MM.1S (cell line): ENCODE results near the gene DXO.

Experiments used
- DNase-seq: peaks from one replicate; pipeline ENCODE4 v3.0.0-alpha.2; 2015
- H2AFZ ChIP-seq: fragments of 300-600 bp; sonication (generic); 2 replicates; pipeline ENCODE4 v1.6.0; 2016; ENCODE audit warnings: antibody characterized with exemption, low read length
- H3F3A ChIP-seq: fragments of 300-600 bp; sonication (generic); 2 replicates; pipeline ENCODE4 v1.6.1; 2016; ENCODE audit warnings: mild to moderate bottlenecking, antibody characterized with exemption, low read length, moderate library complexity, mixed read lengths; ENCODE audit not compliant: insufficient read depth
- H3K27ac ChIP-seq: fragments of 300-600 bp; sonication (generic); 2 replicates; pipeline ENCODE4 v1.5.1; 2016; ENCODE audit warnings: mild to moderate bottlenecking, low read length
- H3K27me3 ChIP-seq: fragments of 300-600 bp; sonication (generic); replicated peaks from 2 replicates; pipeline ENCODE4 v1.6.0; 2016; ENCODE audit warnings: low read length; ENCODE audit not compliant: insufficient read depth
- H3K36me3 ChIP-seq: fragments of 300-600 bp; sonication (generic); replicated peaks from 2 replicates; pipeline ENCODE4 v1.6.1; 2016; ENCODE audit warnings: mild to moderate bottlenecking, low read length, mixed read lengths; ENCODE audit not compliant: insufficient read depth
- H3K4me1 ChIP-seq: fragments of 300-600 bp; sonication (generic); 2 replicates; pipeline ENCODE4 v1.6.1; 2016; ENCODE audit warnings: low read length, mixed read lengths
- H3K4me2 ChIP-seq: fragments of 300-600 bp; sonication (generic); 2 replicates; pipeline ENCODE4 v1.6.0; 2016; ENCODE audit warnings: low read depth, low read length
- H3K4me3 ChIP-seq: fragments of 300-600 bp; sonication (generic); 2 replicates; pipeline ENCODE4 v1.5.1; 2016; ENCODE audit warnings: low read length, mixed read lengths
- H3K79me2 ChIP-seq: fragments of 300-600 bp; sonication (generic); 2 replicates; pipeline ENCODE4 v1.6.1; 2016; ENCODE audit warnings: mixed run types, low read length, mixed read lengths
- H3K9ac ChIP-seq: fragments of 300-600 bp; sonication (generic); 2 replicates; pipeline ENCODE4 v1.6.1; 2016; ENCODE audit warnings: low read length, mixed read lengths
- H3K9me2 ChIP-seq: fragments of 300-600 bp; sonication (generic); replicated peaks from 2 replicates; pipeline ENCODE4 v1.6.1; 2016; ENCODE audit warnings: mild to moderate bottlenecking, low read length, mixed read lengths; ENCODE audit not compliant: insufficient read depth
- H3K9me3 ChIP-seq: fragments of 300-600 bp; sonication (generic); replicated peaks from 2 replicates; pipeline ENCODE4 v1.6.1; 2016; ENCODE audit warnings: mild to moderate bottlenecking, low read length, mixed read lengths; ENCODE audit not compliant: insufficient read depth
- H4K20me1 ChIP-seq: fragments of 300-600 bp; sonication (generic); 2 replicates; pipeline ENCODE4 v1.6.1; 2016; ENCODE audit warnings: mild to moderate bottlenecking, low read length, moderate library complexity, mixed read lengths; ENCODE audit not compliant: insufficient read depth
- CTCF ChIP-seq: fragments of 300-600 bp; sonication (generic); IDR thresholded peaks from 2 replicates; pipeline ENCODE4 v1.5.1; 2016; ENCODE audit warnings: antibody characterized with exemption, low read length, mixed read lengths
- EZH2 ChIP-seq: fragments of 300-600 bp; sonication (generic); optimal IDR thresholded peaks from 2 replicates; pipeline ENCODE3; 2017; ENCODE audit warnings: low read depth, mild to moderate bottlenecking, antibody characterized with exemption, low read length, mixed read lengths
- EZH2phosphoT487 ChIP-seq: fragments of 300-600 bp; sonication (generic); IDR thresholded peaks from 2 replicates; pipeline ENCODE4 v1.6.1; 2018; ENCODE audit warnings: antibody characterized with exemption, low read length

Gene DXO

GRCh38 chr6:31965700-31966099 is 6.2 kb downstream of the DXO start:
- H3K4me1 ChIP-seq = no peaks in the 10 kb centered on the region

GRCh38 chr6:31963921-31964320 is 8.0 kb downstream of the DXO start:
- DNase-seq = no peak
- Histone ChIP-seq H3K9me3 (no peaks in the 10 kb centered on the region), H3K79me2 (peaks cover 20% of the 10 kb centered on the region), H3K9ac (no peak overlapping the region), H3K36me3 (no peaks in the 10 kb centered on the region), H3F3A (no peaks in the 10 kb centered on the region), H3K9me2 (no peaks in the 10 kb centered on the region), H3K27me3 (no peaks in the 10 kb centered on the region), H3K4me2 (no peak overlapping the region), H3K27ac (no peak overlapping the region), H3K4me1 (peaks cover 9% of the 10 kb centered on the region; the same call in 1 of the 2 replicates), H2AFZ (no peak overlapping the region), H4K20me1 (no peaks in the 10 kb centered on the region), H3K4me3 (no peak overlapping the region)
- TF ChIP-seq CTCF (no peak), EZH2 (no peak), EZH2phosphoT487 (no peak)

More at GRCh38 chr6:31965700-31966099, 6.2 kb downstream of the DXO start:
- H3F3A ChIP-seq = no peaks in the 10 kb centered on the region
- H3K9ac ChIP-seq = no peak overlapping the region
- H2AFZ ChIP-seq = no peak overlapping the region
- no peaks in the 10 kb centered on the region for H3K9me3 ChIP-seq
- H3K9me2 ChIP-seq = no peaks in the 10 kb centered on the region
- H3K27ac ChIP-seq = no peak overlapping the region
- H3K36me3 ChIP-seq = no peaks in the 10 kb centered on the region
- H3K4me3 ChIP-seq = no peak overlapping the region
- TF ChIP-seq CTCF (no peak), EZH2phosphoT487 (no peak), EZH2 (no peak)
- DNase-seq = no peak
- H3K79me2 ChIP-seq = peaks cover 7% of the 10 kb centered on the region
- no peaks in the 10 kb centered on the region for H3K27me3 ChIP-seq
- no peaks in the 10 kb centered on the region for H4K20me1 ChIP-seq
- H3K4me2 ChIP-seq = no peak overlapping the region

- H3F3A ChIP-seq = no peaks in the 10 kb centered on the region
- H3K27me3 ChIP-seq = no peaks in the 10 kb centered on the region
- no peak overlapping the region for H2AFZ ChIP-seq
- H3K4me1 ChIP-seq = peaks cover 15% of the 10 kb centered on the region
- no peaks in the 10 kb centered on the region for H4K20me1 ChIP-seq
- no peak overlapping the region for H3K4me3 ChIP-seq
- no peak overlapping the region for H3K9ac ChIP-seq
- H3K27ac ChIP-seq = no peak overlapping the region
- 0 out of 2 replicates have a peak, but pooled peaks cover 2% of the 10 kb centered on the region for H3K36me3 ChIP-seq
- peaks cover 40% of the 10 kb centered on the region for H3K79me2 ChIP-seq
- H3K4me2 ChIP-seq = no peak overlapping the region
- TF ChIP-seq EZH2 (no peak), CTCF (no peak), EZH2phosphoT487 (no peak)
- H3K9me3 ChIP-seq = no peaks in the 10 kb centered on the region
- no peaks in the 10 kb centered on the region for H3K9me2 ChIP-seq
- no peak for DNase-seq
Observed at GRCh38 chr6:31961616-31962015, 10.3 kb downstream of the DXO start.
